Neural cell (in vitro differentiated cells): ENCODE measurements around the gene IFNL4. TPM values are rescaled to one million over a fixed set of nuclear protein-coding genes. Genes with fewer than 3 reads are reported as not detected.

ENCODE experiments used
- H2AFZ ChIP-seq: fragments of 200-600, 300-800 bp; sonication (generic), shearing (Covaris generic); 2 replicates; pipeline ENCODE4 v1.6.0; 2014; ENCODE audit warnings: low read depth, mild to moderate bottlenecking, antibody characterized with exemption, low read length, moderate library complexity
- H3F3A ChIP-seq: fragments of 200-600 bp; shearing (Covaris generic); 2 replicates; pipeline ENCODE4 v1.6.1; 2016; ENCODE audit warnings: mild to moderate bottlenecking, moderate library complexity, mixed read lengths, antibody characterized with exemption, low read length; ENCODE audit not compliant: insufficient read depth, poor library complexity, severe bottlenecking
- H3K27ac ChIP-seq: fragments of 200-600, 300-800 bp; sonication (generic), shearing (Covaris generic); 2 replicates; pipeline ENCODE4 v1.5.1; 2014; ENCODE audit warnings: mild to moderate bottlenecking, low read length, moderate library complexity
- H3K27me3 ChIP-seq: fragments of 300-800, 200-600 bp; sonication (generic), shearing (Covaris generic); 2 replicates; pipeline ENCODE4 v1.6.0; 2014; ENCODE audit warnings: mild to moderate bottlenecking, low read depth, low read length, moderate library complexity; ENCODE audit not compliant: insufficient read depth
- H3K36me3 ChIP-seq: fragments of 300-800, 200-600 bp; sonication (generic), shearing (Covaris generic); 2 replicates; pipeline ENCODE4 v1.5.1; 2014; ENCODE audit warnings: mild to moderate bottlenecking, antibody characterized with exemption, low read length, moderate library complexity; ENCODE audit not compliant: insufficient read depth
- H3K4me2 ChIP-seq: fragments of 300-800, 200-600 bp; sonication (generic), shearing (Covaris generic); 2 replicates; pipeline ENCODE4 v1.6.0; 2014; ENCODE audit warnings: mild to moderate bottlenecking, low read length
- H3K4me3 ChIP-seq: fragments of 300-800, 200-600 bp; sonication (generic), shearing (Covaris generic); 2 replicates; pipeline ENCODE4 v1.5.1; 2014; ENCODE audit warnings: mild to moderate bottlenecking, low read length, moderate library complexity
- H3K79me2 ChIP-seq: fragments of 200-600 bp; shearing (Covaris generic); replicated peaks from 2 replicates; pipeline ENCODE4 v1.6.0; 2014; ENCODE audit warnings: mild to moderate bottlenecking, low read length, moderate library complexity; ENCODE audit not compliant: insufficient read depth
- H3K9ac ChIP-seq: fragments of 300-800, 200-600 bp; sonication (generic), shearing (Covaris generic); 2 replicates; pipeline ENCODE4 v1.6.1; 2016; ENCODE audit warnings: mild to moderate bottlenecking, low read length, mixed read lengths
- H3K9me2 ChIP-seq: fragments of 200-600 bp; shearing (Covaris generic); 2 replicates; pipeline ENCODE4 v1.6.1; 2016; ENCODE audit warnings: mild to moderate bottlenecking, low read length, mixed read lengths; ENCODE audit not compliant: insufficient read depth
- H3K9me3 ChIP-seq: fragments of 200-600, 300-800 bp; sonication (generic), shearing (Covaris generic); 2 replicates; pipeline ENCODE4 v1.6.1; 2016; ENCODE audit warnings: mild to moderate bottlenecking, mixed run types, low read length, moderate library complexity, mixed read lengths
- H4K20me1 ChIP-seq: fragments of 200-600 bp; shearing (Covaris generic); 2 replicates; pipeline ENCODE4 v1.6.1; 2016; ENCODE audit warnings: mild to moderate bottlenecking, mixed run types; ENCODE audit not compliant: insufficient read depth
- EP300 ChIP-seq: fragments of 450-650 bp; conservative IDR thresholded peaks from 2 replicates; pipeline ENCODE4 v1.6.1; 2014; ENCODE audit warnings: antibody characterized with exemption, mild to moderate bottlenecking, moderate library complexity; ENCODE audit not compliant: poor library complexity, severe bottlenecking
- EZH2 ChIP-seq: fragments of 200-600, 300-800 bp; shearing (Covaris generic), sonication (generic); IDR thresholded peaks from 2 replicates; pipeline ENCODE4 v1.6.1; 2014; ENCODE audit warnings: antibody characterized with exemption, low read length, borderline replicate concordance, mild to moderate bottlenecking; ENCODE audit not compliant: insufficient read depth, poor library complexity, severe bottlenecking
- MXI1 ChIP-seq: fragments of 450-650 bp; conservative IDR thresholded peaks from 2 replicates; pipeline ENCODE4 v1.6.1; 2014; ENCODE audit warnings: antibody characterized with exemption, mild to moderate bottlenecking; ENCODE audit not compliant: poor library complexity, severe bottlenecking
- POLR2AphosphoS5 ChIP-seq: IDR thresholded peaks from 2 replicates; pipeline ENCODE4 v1.6.1; 2012
- RAD21 ChIP-seq: fragments of 450-650 bp; conservative IDR thresholded peaks from 2 replicates; pipeline ENCODE4 v1.6.1; 2014; ENCODE audit warnings: antibody characterized with exemption, mild to moderate bottlenecking, moderate library complexity
- SMC3 ChIP-seq: fragments of 450-650 bp; conservative IDR thresholded peaks from 2 replicates; pipeline ENCODE4 v1.6.1; 2014; ENCODE audit warnings: antibody characterized with exemption, mild to moderate bottlenecking, moderate library complexity; ENCODE audit not compliant: poor library complexity
- TAF1 ChIP-seq: IDR thresholded peaks from 2 replicates; pipeline ENCODE4 v1.6.1; 2012; ENCODE audit warnings: low read depth
- polyA plus RNA-seq: library from polyadenylated mRNA; depleted of rRNA; stranded (reverse); fragments of >200 nt; gene quantifications from 2 replicates; pipeline ENCODE4 v1.2.3, GENCODE V29; 2014
- TF ChIP-seq, protein P1 (sequence below): fragments of 450-650 bp; IDR thresholded peaks from 2 replicates; pipeline ENCODE4 v1.5.1; 2014; ENCODE audit warnings: antibody characterized with exemption, mild to moderate bottlenecking, moderate library complexity; ENCODE audit not compliant: poor library complexity, severe bottlenecking
- TF ChIP-seq, protein P2 (sequence below): IDR thresholded peaks from 2 replicates; pipeline ENCODE4 v1.6.1; 2012; ENCODE audit warnings: borderline replicate concordance

Gene IFNL4
- polyA plus RNA-seq, 1 donor from 2014 or later, result not detected

DNA sequence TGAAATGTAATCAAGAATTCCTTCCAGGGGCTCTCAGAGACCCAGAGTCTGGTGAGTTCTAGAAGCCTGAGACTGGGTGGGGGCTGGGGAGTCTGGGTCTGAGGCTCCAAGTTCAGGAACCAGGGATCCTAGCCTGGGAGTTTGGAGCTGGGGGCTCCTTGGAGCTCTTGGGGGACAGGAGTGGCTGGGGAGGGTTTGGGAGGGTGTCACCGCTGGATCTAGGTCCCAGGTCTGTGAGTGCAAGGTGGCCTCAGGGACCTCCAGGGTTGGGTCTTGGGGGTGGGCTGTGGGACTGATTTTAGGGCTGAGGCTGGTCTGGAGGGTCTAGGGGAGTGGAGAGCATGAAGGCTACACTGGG, 45.7 kb downstream of the IFNL4 start:
- no peaks in the 10 kb centered on the region for H4K20me1 ChIP-seq
- H3K9ac ChIP-seq, result no peak overlapping the region
- no peak overlapping the region for H3K4me3 ChIP-seq
- no peaks in the 10 kb centered on the region for H3K9me2 ChIP-seq
- H3K27ac ChIP-seq, result no peak overlapping the region
- no peaks in the 10 kb centered on the region for H3K9me3 ChIP-seq
- TF ChIP-seq, protein P1, sequence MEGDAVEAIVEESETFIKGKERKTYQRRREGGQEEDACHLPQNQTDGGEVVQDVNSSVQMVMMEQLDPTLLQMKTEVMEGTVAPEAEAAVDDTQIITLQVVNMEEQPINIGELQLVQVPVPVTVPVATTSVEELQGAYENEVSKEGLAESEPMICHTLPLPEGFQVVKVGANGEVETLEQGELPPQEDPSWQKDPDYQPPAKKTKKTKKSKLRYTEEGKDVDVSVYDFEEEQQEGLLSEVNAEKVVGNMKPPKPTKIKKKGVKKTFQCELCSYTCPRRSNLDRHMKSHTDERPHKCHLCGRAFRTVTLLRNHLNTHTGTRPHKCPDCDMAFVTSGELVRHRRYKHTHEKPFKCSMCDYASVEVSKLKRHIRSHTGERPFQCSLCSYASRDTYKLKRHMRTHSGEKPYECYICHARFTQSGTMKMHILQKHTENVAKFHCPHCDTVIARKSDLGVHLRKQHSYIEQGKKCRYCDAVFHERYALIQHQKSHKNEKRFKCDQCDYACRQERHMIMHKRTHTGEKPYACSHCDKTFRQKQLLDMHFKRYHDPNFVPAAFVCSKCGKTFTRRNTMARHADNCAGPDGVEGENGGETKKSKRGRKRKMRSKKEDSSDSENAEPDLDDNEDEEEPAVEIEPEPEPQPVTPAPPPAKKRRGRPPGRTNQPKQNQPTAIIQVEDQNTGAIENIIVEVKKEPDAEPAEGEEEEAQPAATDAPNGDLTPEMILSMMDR, result no peak
- TF ChIP-seq MXI1 (no peak), RAD21 (no peak), EZH2 (no peak), SMC3 (no peak), TAF1 (no peak), EP300 (no peak)
- TF ChIP-seq, protein P2, sequence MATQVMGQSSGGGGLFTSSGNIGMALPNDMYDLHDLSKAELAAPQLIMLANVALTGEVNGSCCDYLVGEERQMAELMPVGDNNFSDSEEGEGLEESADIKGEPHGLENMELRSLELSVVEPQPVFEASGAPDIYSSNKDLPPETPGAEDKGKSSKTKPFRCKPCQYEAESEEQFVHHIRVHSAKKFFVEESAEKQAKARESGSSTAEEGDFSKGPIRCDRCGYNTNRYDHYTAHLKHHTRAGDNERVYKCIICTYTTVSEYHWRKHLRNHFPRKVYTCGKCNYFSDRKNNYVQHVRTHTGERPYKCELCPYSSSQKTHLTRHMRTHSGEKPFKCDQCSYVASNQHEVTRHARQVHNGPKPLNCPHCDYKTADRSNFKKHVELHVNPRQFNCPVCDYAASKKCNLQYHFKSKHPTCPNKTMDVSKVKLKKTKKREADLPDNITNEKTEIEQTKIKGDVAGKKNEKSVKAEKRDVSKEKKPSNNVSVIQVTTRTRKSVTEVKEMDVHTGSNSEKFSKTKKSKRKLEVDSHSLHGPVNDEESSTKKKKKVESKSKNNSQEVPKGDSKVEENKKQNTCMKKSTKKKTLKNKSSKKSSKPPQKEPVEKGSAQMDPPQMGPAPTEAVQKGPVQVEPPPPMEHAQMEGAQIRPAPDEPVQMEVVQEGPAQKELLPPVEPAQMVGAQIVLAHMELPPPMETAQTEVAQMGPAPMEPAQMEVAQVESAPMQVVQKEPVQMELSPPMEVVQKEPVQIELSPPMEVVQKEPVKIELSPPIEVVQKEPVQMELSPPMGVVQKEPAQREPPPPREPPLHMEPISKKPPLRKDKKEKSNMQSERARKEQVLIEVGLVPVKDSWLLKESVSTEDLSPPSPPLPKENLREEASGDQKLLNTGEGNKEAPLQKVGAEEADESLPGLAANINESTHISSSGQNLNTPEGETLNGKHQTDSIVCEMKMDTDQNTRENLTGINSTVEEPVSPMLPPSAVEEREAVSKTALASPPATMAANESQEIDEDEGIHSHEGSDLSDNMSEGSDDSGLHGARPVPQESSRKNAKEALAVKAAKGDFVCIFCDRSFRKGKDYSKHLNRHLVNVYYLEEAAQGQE, result no peak
- no peaks in the 10 kb centered on the region for H3K79me2 ChIP-seq
- peaks cover 20% of the 10 kb centered on the region for H3K27me3 ChIP-seq
- H2AFZ ChIP-seq, result no peak overlapping the region
- no peaks in the 10 kb centered on the region for H3K36me3 ChIP-seq
- H3F3A ChIP-seq, result no peaks in the 10 kb centered on the region
- no peak overlapping the region for H3K4me2 ChIP-seq

DNA sequence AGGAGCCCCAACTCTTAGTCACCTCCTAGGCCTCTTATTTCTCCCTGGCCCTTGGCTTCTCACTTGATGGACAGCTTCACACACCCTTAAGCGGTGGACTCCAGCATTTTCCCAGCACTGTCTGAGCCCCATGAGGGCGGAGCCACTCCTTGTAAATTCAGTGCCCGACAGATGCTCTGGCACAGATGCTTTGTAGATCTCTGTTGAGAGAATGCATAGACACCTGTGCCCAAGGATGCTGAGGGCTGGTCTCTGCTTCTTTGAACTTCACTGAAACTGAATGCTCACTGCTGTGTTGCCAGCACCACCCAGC, 47.9 kb downstream of the IFNL4 start:
- Histone ChIP-seq H3K9me2 (no peaks in the 10 kb centered on the region), H3K4me2 (no peak overlapping the region), H2AFZ (no peak overlapping the region), H3K27ac (no peak overlapping the region), H3K27me3 (peaks cover 41% of the 10 kb centered on the region), H3K9ac (no peak overlapping the region), H3K9me3 (no peaks in the 10 kb centered on the region), H3K79me2 (no peaks in the 10 kb centered on the region), H4K20me1 (no peaks in the 10 kb centered on the region), H3K36me3 (no peaks in the 10 kb centered on the region), H3F3A (no peaks in the 10 kb centered on the region), H3K4me3 (no peak overlapping the region)
- TF ChIP-seq POLR2AphosphoS5 (no peak), EZH2 (no peak), MXI1 (no peak), SMC3 (no peak), RAD21 (no peak), EP300 (no peak), TAF1 (no peak)
- TF ChIP-seq, protein P1, result no peak
- TF ChIP-seq, protein P2, result no peak
